Epithelial cell of proximal tubule (primary cell): ENCODE data around the gene CENPU. TPM values are rescaled to one million over a fixed set of nuclear protein-coding genes. Genes with fewer than 3 reads are reported as not detected.
"Not testable (repeated sequence)": the region's sequence is repeated elsewhere in the genome, so short reads cannot be mapped to it uniquely, and the experiment has no call there.

Source experiments
- DNase-seq: peaks from one replicate; pipeline ENCODE4 v3.0.0-alpha.2; 2011; ENCODE audit warnings: low read depth
- H3K4me3 ChIP-seq: 2 replicates; pipeline ENCODE4 v1.5.1; 2011; ENCODE audit warnings: low read depth, mild to moderate bottlenecking, low read length
- CTCF ChIP-seq: conservative IDR thresholded peaks from 2 replicates; pipeline ENCODE4 v1.5.1; 2012; ENCODE audit warnings: low read depth, mild to moderate bottlenecking, low read length
- total RNA-seq: library from RNA; depleted of rRNA; stranded (reverse); fragments of >200 nt; gene quantifications from 2 replicates; pipeline ENCODE4 v1.2.3, GENCODE V29; 2015

Gene CENPU
- total RNA-seq, 1 donor from 2014 or later, result 75.8 TPM

- TF ChIP-seq CTCF, result no peak
- H3K4me3 ChIP-seq, result no peak overlapping the region
- no peak for DNase-seq
Observed at GRCh38 chr4:184669251-184669650, 64.6 kb downstream of the CENPU start.

GRCh38 chr4:184668511-184669114 lies 65.3 kb downstream of the CENPU start:
- DNase-seq, result no peak
- no peak for TF ChIP-seq CTCF
- no peak overlapping the region for H3K4me3 ChIP-seq

DNA sequence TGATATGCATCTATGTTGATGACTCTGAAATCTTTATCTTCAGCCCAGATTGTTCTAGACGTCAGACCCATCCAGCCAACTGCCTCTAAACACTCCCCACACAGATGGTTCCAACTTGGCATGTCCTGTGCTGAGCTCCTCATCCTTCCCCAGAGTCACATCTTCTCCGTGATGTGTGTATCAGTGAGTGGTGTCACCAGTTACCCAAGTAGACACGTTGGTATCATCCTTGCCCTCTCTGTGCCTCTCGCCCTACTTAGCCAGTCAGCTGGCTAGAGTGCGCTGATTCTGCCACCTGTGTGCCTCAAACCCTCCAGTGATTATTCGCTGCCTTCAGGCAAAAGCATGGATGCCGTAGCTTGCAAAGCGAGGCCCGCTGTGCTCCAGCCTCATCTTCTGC lies 65.8 kb downstream of the CENPU start:
- no peak for TF ChIP-seq CTCF
- no peak overlapping the region for H3K4me3 ChIP-seq
- no peak for DNase-seq

DNA sequence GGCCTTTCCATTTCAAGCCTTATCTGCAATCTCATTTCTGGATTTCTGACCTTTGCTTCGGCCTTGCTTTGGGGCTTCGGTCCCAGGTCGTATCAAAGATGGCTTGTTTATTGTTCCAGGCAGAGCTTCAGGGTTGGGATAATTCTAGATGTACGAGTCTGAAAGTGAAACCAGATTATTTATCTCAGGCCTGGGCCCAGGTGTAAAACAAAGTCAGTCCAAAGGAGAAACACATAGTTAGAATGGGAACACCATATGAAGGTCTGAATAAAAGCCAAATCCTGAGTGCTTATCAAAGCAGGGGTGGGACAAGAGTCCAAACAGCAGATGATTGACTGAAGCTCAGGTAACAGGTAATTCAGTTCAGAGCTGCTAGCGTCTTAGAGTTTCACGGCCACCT lies 67.2 kb downstream of the CENPU start:
- no peak for TF ChIP-seq CTCF
- H3K4me3 ChIP-seq, result no peak overlapping the region
- DNase-seq, result no peak

GRCh38 chr4:184664445-184665210 lies 69.3 kb downstream of the CENPU start:
- TF ChIP-seq CTCF, result no peak
- H3K4me3 ChIP-seq, result no peak overlapping the region
- DNase-seq, result no peak

DNA sequence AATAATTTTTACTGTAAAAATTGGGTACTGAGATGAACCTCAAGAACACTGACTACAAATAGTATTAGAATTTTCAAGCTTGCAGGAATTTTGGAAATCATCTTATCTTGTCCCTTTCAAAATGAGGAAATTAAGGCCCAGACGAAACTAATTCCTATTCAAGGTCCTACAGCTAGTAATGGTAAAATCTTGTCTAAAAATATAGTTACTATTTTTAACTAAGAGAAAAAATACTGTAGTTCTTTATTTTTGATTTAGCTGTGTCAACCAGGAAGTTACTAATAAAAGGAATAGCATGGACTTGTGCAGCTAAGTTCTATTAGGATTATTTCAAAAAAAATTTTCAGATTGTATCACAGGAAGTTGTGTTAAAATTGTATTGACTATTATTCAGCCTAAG lies 71.7 kb downstream of the CENPU start:
- TF ChIP-seq CTCF, result no peak
- no peak overlapping the region for H3K4me3 ChIP-seq
- no peak for DNase-seq

DNA sequence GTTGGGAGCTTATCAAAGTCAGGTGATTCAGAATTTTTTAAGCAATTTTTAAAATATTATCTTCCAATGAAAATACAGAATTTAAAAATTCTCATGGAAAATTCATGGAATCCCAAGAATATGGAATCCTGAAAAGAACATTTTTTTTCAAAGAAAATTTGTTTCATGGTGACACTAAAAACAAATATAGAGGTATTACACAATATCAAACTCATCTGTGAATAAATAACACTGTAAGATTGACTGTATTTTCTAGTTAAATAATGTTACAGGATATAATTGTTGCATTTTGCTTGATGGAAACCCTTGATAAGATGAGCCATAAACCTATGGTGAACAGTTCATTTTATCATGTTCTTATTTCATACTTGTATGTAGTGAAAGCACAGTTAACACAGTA lies 72.9 kb downstream of the CENPU start:
- no peak overlapping the region for H3K4me3 ChIP-seq
- TF ChIP-seq CTCF, result no peak
- DNase-seq, result no peak

- not testable (repeated sequence) for H3K4me3 ChIP-seq
Observed at GRCh38 chr4:184657820-184658219, 76.1 kb downstream of the CENPU start.

More at GRCh38 chr4:184657820-184658219, 76.1 kb downstream of the CENPU start:
- DNase-seq, result not testable (repeated sequence)
